ENCODE results near the gene CD79B.
"Not testable (repeated sequence)": the region's sequence is repeated elsewhere in the genome, so short reads cannot be mapped to it uniquely, and the experiment has no call there.

Gene CD79B

DNA sequence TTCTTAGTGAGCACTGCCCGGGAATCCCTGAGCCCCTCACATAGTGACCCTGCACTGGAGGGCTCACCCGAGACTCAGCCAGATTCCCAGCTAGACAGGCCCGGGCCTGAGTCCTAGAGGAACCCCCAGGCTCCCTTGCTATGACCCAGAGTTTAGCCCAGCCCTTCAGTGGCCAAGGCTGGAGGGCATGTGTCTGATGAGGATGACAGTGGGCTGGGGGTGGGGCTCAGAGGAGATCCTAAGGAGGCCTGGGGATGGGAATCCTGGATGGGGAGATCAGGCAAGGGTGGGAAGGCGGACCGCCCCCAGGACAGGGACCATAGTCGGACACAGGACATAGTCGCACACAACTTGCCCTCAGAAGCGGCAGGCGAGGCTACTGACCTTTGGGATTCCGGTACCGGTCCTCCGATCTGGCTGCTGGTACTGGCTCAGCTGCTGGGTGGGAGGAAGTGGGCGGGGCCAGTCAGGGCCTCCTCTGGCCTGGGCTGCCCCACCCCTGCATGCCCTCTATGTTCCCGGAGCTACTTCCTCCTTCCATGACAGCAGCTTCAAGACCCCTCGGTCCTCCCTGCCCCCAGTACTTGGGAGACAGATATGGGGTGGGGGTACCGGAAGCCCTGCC, 1.1 kb downstream of the CD79B start:
- peak; percentile 46 for DNase-seq (ENCODE audit: low read depth)

DNA sequence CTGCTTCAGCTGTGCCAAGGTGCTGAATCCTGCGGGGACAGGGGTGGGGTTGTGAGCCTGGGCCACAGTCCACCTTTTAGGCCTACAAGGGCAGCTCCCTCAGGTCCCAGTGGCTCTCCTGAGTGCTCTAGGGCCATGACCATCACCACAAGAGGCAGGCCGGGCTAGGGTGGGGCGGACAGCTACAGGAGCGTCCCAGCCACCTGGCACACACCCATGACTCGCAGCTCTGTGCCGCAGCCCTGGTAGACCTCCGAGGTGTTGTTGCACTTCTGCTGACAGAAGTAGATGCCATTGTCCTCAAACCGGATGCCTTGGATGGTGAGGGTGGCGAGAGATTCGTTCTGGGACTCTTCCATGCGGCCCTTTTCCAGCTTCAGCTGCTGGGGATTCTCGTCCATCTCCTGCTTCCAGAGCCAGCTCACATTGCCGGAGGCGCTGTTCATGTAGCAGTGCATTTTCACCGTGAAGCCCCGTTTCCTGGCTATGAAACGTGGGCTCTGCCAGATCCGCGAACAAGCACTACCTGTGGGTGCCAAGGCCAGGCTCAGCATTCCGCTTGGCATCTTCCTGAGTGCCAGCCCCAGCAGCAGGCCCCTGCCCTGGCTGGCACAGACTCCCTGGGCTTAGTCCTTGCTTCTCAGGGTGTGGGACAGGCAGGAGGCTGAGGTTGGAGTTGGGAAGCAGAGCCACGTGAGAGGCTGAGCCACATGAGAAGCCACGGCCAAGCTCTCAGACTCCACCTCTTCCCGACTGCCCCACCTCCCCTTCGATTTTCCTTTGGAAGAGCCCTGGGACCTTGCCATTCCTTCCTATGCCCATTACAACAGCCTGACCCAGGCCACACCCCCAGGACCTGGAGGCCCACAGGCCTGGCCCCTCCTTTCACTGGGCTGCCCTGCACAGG, 2.0 kb downstream of the CD79B start:
- DNase-seq (ENCODE audit: low read depth) = no peak

DNA sequence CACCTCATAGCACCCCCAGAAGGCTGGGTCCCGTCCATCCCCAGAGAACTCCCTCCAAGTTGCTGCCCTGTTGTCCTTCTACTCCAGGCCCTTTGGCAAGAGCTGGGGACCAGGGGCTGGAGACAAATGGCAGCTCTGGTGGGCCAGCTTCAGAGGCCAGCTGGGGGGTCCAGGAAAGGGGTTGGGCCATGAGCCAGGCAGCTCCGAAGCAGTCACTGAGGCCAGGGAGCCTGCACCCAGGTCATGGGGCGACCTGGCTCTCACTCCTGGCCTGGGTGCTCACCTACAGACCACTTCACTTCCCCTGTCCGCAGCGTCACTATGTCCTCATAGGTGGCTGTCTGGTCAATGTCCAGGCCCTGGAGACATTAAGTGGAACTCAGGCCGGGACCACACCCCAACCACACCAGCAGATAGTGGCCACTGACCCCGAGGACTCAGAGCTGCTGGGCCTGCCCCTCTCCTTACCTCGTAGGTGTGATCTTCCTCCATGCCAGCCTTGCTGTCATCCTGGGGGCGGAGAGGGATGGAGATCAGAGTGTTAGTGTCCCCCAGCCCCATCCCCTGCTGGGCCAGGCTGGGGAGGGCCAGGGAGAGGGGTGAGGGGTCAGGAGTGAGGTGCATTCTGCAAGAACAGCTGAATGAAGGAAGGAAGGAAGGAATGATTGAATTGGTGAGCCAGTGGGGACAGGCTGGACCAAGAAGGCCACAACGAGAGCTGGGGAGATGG, 3.0 kb downstream of the CD79B start:
- no peak for DNase-seq (ENCODE audit: low read depth)

DNA sequence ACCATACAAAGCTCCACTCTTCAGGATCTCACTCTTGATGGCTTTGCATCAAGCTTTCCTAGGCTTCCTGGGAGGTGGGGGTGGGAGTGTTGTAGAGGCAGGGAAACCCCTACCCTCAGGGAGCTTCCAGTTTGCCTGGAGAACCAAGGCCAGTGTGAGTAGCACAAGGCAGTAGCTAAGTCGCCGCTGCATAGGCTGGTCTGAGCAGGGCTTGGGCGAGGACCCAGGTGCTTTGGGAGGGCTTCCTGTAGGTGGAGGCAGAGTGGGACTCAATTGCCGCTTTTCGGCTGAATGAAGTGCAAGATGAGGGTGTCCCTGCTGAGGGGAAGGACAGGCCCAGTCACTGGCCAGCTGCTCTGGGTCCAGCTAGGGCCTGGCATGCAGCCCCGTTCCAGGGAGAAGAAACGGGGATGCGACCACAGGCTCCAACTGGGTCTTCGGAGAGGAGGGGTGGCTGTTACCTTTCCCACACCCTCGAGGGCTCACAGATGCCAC, 3.9 kb downstream of the CD79B start:
- DNase-seq (ENCODE audit: low read depth) = no peak

DNA sequence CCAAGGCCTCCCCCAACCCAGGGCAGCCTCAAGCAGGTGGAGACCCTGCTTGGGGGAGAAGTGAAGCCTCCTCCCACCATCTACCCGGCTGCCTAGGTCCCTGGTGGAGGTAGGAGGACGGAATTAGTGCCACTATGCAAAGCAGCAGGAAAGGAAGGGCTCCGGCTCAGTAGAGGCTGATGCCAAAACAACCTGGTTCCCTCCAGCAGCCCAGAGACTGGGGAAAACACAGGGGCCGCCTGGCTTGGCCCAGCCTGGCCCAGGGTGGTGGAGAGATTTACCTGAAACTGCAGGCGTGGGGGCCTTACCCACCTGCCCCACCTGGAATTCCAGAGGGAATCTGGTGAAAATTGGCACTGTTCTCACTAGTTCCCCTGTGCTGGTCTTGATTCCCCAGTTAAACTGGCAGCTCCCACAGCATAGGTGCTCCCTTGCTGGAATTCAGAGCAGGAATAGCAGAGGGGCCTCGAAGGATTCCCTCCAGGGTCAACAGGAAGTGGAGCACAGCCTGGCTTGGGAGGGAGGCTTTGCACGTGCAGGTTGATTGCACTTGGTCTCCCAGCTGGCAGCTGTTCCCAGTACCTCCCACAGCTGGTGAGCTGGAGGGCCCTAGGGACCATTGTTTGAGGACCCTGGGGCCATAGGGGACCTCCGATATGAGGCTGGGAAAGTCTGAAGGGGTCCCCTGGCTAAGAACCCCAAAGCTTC, 4.5 kb downstream of the CD79B start:
- DNase-seq (ENCODE audit: low read depth) = no peak

DNA sequence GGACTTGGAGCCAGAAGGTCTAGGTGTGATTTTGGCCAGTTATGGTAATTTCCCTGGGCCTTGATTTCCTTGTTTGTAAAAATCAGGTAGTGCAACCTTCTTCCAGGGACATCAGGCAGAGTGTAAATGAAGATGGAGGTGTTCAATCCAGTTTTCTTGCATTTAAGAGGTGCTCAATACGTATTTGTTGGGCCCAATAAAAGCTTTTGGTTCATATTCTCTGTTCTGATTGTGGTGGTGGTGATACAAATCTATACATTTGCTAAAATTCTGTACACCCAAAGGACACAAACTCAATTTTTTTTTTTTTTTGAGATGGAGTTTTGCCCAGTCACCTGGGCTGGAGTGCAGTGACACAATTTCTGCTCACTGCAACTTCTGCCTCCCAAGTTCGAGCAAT, 6.0 kb downstream of the CD79B start:
- no peak for DNase-seq (ENCODE audit: low read depth)

DNA sequence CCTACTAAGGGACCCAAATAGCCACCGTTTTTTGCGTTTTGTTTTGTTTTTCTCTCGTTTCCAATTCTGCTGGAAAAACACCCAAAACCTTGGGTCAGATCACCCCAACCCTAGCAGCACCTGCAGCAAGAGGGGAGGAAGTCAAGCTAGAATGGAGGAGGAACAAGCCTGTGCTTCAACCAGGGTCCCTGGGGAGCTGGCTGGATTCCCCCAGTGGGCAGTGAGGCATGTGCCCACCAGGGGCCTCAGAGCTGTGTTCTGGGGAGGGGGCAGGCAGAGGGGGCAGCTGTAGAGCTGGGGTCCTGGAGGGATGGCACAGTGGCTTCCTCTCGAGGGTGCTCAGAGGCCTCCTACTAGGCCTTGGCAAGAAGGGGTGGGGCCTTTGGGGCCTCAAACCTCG, 6.5 kb downstream of the CD79B start:
- DNase-seq (ENCODE audit: low read depth) = no peak

DNA sequence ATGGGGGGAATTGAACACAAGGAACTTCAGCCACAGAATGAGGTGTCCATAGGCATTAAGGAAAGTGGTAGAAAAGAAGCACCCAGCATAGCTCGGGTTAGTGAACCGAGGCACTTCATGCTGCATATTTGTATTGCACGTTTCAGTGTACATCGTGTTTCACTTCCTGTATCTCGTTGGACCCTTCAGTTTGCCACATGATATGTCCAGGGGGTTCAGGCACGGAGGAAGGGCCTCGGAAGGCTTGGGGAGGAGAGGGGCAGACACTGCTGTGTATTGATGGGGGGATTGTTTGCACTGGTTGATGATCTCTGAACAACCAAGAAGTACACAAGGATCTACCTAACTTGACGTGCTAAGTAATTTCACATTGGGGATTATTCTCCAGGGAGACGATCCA, 9.7 kb downstream of the CD79B start:
- not testable (repeated sequence) for DNase-seq (ENCODE audit: low read depth)

DNA sequence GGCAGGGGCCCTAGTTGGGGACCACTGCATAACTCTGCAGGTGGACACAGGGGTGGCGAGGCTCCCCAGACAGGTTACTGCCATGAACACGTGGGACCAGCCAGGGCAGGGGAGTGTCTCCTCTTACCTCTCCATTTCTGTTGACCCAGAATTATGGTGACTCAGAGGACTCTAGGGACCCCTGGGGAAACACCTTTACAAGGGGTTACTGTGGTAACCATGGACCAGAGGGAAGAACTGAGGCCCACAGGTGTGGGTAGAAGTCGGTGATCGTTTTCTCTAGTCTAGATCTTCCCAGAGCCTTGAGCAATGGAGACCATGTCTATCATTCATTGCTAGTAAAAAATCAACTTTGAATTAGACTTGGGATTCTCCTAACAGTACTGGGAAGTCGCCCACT, 11.4 kb downstream of the CD79B start:
- DNase-seq (ENCODE audit: low read depth) = not testable (repeated sequence)

DNA sequence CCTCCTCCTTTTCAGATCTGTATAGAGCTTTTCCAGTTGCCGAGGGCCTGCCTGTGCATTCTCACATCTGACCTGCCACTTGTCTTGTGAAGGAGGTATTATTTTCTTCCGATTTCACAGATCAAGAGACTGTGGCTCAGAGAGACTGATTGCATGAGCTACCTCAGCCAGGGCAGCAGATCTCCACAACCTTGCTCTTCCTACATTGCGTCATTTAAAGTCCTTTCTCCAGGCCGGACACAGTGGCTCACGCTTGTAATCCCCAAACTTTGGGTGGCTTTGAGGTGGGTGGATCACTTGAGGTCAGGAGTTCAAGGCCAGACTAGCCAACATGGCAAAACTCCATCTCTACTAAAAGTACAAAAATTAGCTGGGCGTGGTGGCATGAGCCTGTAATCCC, 12.1 kb downstream of the CD79B start:
- not testable (repeated sequence) for DNase-seq (ENCODE audit: low read depth)

DNA sequence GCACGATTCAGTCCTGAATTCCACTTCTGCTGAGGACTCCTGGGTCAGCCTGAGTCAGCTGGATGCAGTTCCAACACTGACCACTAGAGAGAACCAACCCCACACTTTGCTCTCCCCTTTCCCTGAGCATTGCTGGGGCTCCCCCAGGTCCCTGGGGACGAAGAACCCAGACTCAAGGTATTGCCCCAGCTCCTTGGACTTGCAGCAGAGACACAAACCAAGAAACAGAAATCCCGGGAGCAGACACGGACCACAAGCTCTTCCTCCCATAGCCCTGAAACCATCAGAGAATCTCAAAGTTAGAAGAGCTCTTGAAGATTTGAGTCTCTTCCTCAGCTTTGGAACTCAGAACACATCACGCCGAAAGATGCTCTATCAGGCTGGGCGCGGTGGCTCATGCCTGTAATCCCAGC, 12.8 kb downstream of the CD79B start:
- peak; percentile 35 for DNase-seq (ENCODE audit: low read depth)

DNA sequence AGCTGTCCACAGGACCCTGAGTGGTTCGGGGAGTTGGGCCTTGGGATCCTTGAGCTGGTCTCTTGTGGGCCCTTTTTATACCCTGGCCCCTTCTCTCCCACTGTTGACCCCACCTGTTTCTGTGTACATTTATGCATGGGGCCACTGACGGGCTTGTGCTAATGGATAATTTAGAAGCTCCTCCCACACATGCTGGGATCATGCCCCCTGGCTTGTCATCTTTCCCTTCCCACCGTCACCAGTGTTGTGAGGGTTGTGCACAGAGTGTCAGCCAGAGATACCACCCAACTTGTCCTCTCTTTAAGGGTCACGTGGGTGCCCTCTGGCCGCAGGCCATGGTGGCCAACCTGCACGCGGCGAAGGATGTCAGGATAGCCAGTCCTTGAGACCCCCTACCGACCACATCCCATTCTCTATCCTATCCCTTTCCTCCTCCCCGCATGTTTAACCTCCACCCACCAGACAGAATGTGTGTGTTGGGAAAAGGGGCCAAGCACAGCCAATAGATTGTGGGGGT, 13.3 kb downstream of the CD79B start, which contains the start of gene GH1:
Gene GH1 (minus strand): TSS at position 51 of the 517 bp plus-strand sequence. CDS start 63 bp downstream, outside the sequence.
- DNase-seq (ENCODE audit: low read depth) = not testable (repeated sequence)

DNA sequence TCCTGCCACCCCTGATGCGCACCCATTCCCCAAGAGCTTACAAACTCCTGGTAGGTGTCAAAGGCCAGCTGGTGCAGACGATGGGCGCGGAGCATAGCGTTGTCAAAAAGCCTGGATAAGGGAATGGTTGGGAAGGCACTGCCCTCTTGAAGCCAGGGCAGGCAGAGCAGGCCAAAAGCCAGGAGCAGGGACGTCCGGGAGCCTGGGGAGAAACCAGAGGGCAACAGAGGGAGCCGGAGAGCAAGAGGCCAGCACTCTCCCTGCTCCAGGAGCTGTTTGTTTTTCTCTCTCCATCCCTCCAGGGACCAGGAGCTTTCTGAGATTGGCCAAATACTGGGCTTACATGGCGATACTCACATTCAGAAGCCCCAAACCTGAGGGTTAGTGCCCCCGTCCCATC, 13.8 kb downstream of the CD79B start:
- no peak for DNase-seq (ENCODE audit: low read depth)

DNA sequence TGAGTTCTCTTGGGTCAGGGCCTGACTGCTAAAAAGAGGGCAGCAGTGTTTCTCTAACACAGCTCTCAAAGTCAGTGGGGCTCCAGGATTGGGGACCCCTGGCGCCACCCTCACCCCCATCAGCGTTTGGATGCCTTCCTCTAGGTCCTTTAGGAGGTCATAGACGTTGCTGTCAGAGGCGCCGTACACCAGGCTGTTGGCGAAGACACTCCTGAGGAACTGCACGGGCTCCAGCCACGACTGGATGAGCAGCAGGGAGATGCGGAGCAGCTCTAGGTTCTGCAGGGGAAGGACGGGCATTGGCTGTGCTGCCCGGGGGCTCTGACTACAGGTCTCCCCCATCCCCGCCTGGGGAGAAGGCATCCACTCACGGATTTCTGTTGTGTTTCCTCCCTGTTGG, 14.5 kb downstream of the CD79B start:
- no peak for DNase-seq (ENCODE audit: low read depth)

DNA sequence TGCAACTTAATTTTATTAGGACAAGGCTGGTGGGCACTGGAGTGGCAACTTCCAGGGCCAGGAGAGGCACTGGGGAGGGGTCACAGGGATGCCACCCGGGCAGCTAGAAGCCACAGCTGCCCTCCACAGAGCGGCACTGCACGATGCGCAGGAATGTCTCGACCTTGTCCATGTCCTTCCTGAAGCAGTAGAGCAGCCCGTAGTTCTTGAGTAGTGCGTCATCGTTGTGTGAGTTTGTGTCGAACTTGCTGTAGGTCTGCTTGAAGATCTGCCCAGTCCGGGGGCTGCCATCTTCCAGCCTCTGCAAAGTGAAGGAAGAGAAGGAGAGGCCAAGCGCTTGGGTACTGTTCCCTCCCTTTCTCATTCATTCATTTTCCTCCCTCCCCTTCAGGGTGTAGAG, 14.9 kb downstream of the CD79B start:
- not testable (repeated sequence) for DNase-seq (ENCODE audit: low read depth)

DNA sequence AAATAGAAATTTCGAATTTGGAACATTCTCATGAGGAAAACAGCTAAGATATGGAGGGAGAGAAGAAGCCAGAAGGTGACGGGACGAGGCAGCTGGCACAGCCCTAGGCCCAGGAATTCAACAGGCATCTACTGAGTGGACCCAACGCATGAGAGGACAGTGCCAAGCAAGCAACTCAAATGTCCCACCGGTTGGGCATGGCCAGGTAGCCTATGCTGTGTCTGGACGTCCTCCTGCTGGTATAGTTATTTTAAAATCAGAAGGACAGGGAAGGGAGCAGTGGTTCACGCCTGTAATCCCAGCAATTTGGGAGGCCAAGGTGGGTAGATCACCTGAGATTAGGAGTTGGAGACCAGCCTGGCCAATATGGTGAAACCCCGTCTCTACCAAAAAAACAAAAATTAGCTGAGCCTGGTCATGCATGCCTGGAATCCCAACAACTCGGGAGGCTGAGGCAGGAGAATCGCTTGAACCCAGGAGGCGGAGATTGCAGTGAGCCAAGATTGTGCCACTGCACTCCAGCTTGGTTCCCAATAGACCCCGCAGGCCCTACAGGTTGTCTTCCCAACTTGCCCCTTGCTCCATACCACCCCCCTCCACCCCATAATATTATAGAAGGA, 15.5 kb downstream of the CD79B start:
- DNase-seq (ENCODE audit: low read depth) = no peak

DNA sequence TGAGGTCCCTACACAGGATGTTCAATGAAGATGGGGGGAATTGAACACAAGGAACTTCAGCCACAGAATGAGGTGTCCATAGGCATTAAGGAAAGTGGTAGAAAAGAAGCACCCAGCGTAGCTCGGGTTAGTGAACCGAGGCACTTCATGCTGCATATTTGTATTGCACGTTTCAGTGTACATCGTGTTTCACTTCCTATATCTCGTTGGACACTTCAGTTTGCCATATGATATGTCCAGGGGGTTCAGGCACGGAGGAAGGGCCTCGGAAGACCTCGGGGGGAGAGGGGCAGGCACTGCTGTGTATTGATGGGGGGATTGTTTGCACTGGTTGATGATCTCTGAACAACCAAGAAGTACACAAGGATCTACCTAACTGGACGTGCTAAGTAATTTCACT, 16.4 kb downstream of the CD79B start:
- DNase-seq (ENCODE audit: low read depth) = not testable (repeated sequence)

DNA sequence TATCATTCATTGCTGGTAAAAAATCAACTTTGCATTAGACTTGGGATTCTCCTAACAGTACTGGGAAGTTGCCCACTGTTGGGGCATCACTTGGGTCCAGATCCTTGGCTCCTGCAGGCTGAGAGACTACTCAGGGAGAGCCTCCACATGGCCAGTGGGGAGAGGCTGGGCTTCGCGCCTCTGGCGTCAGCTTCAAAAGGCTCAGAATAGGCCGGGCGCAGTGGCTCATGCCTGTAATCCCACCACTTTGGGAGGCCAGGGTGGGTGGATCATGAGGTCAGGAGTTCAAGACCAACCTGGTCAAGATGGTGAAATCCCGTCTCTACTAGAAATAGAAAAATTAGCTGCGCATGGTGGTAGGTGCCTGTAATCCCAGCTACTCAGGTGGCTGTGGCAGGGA, 17.7 kb downstream of the CD79B start:
- DNase-seq (ENCODE audit: low read depth) = no peak

DNA sequence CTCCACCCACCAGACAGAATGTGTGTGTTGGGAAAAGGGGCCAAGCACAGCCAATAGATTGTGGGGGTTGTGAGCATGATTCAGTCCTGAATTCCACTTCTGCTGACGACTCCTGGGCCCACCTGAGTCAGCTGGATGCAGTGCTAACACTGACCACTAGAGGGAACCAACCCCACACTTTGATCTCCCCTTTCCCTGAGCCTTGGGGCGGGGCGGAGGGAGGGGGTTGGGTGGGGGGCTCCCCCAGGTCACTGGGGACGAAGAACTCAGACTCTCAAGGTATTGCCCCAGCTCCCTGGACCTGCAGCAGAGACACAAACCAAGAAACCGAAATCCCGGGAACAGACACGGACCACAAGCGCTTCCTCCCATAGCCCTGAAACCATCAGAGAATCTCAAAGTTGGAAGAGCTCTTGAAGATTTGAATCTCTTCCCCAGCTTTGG, 20.5 kb downstream of the CD79B start:
- DNase-seq (ENCODE audit: low read depth) = peak; percentile 12

DNA sequence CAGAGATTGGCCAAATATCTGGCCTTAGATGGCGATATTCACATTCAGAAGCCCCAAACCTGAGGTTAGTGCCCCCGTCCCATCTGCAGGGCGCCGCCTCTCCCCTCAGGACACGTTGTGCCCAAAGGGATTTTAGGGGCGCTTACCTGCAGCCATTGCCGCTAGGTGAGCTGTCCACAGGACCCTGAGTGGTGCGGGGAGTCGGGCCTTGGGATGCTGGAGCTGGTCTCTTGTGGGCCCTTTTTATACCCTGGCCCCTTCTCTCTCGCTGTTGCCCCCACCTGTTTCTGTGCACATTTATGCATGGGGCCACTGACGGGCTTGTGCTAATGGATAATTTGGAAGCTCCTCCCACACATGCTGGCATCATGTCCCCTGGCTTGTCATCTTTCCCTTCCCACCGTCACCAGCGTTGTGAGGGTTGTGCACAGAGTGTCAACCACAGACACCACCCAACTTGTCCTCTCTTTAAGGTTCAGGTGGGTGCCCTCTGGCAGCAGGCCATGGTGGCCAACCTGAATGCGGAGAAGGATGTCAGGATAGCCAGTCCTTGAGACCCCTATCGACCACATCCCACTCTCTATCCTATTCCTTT, 21.0 kb downstream of the CD79B start, which contains the start of gene CSHL1:
Gene CSHL1 (minus strand): TSS at position 218 of the 595 bp plus-strand sequence. CDS start 62 bp downstream, at position 156.
- DNase-seq (ENCODE audit: low read depth) = no peak

DNA sequence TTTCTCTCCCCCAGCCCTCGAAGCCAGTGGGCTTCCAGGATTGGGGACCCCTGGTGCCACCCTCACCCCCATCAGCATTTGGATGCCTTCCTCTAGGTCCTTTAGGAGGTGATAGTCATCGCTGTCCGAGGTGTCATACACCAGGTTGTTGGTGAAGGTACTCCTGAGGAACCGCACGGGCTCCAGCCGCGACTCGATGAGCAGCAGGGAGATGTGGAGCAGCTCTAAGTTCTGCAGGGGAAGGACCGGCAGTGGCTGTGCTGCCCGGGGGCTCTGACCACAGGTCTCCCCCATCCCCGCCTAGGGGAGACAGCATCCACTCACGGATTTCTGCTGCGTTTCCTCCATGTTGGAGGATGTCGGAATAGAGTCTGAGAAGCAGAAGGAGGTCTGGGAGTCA, 22.0 kb downstream of the CD79B start:
- no peak for DNase-seq (ENCODE audit: low read depth)

Measured in T-helper 22 cell (primary cell).